Stimulated activated naive CD4-positive, alpha-beta T cell (primary cell): ENCODE results near the gene TSSK6.

Experiments
- DNase-seq, 6 experiments: peaks; one replicate each; lab custom pipeline; 2025; lab: John Stamatoyannopoulos, UW

The TSSK6 gene

GRCh38 chr19:19505669-19506326, 9.6 kb downstream of the TSSK6 start:
- DNase-seq: no peak

DNA sequence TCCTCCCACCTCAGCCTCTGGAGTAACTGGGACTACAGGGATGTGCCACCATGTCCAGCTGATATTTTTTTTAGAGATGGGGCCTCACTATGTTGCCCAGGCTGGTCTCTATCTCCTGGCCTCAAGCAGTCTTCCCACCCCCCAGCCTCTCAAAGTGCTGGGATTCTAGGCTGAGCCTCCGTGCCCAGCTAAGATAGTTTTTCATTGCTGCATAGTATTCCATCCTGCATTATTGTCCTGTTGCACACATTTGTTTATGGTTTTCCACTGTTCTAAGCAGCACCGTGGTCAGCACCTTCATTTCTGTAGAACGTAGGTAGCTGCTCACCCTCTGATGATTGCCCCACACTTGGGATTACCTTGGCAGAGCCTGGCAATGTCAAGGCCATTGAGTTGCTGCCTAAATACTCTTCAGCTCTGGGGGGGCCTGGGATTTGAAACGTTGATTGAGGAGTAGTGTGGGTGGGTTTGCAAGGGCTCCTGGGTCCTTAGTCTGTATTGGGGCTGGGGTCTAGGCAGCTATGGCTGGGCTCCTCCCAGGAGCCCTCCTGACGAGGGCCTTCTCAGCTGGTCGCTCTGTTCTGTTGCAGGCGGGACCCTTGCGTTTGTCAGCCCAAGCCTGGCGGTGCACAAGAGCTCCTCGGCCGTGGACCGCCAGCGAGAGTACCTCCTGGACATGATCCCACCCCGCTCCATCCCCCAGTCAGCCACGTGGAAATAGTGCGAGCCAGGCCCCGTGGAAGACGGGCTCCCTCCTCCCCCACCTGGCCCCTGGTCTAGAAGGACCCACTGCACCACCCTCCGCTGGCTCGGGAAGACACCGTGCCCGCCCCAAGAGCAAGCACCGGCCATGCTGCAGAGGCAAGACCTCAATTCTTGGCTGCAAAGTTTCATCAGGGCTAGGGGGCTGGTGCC, 10.3 kb downstream of the TSSK6 start:
- no peak for DNase-seq

DNA sequence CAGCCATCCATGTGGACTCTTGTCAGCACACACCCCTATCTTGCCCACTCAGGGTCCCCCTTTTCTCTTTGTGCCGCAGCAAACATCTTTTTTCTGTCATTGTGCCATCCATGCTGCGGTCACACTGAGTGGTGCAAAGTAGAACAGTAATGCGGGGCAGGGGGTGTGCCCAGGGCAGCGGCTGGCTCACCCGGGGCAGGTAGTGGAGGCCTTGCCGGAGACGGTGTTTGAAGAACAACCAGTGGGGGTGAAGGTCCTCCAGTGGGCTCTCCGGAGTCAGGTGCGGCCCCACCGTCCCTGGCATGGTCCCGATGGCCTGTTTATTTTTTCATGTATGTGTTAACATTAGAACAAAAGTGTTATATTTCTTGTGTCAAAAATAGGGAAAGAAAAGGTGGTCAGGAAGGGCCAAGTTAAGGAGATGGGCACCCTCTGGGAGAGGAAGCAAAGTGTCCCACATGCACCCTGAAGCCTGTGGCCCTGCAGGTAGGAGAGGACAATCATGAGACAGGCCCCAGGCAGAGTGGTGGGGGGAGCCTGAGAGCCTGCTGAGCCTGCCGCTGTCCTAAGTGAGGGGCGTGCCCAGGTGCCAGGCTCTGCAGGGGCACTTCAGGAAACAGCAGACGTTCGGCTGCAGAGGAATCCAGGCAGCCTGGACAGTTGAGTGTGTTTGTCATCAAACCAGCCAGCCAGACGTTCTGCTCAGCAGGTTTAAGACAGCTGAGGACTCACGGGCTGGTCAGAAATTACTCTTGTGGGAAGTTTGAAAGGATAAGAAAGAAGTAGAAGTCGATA, 12.3 kb downstream of the TSSK6 start:
- DNase-seq: no peak

GRCh38 chr19:19502281-19502680, 13.1 kb downstream of the TSSK6 start:
- no peak for DNase-seq

DNA sequence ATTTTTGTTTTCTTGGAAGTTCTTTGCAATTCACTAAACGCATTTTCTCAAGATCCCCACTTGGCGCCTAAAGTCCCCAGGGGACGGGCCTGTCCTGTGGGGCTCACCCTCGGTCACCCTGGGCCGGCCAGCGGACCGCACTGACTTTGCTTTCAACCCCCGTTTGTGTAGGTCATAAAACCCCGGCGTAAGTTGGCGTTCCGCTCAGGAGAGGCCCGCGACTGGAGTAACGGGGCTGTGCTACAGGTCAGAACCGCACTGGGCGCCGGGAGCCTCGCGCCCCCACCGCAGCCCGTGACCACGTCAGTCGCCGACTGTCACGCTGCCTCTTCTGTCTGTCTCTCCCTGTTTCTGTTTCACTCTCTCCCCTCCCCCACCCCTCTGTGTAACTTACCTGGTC, 13.6 kb downstream of the TSSK6 start:
- no peak for DNase-seq

- no peak for DNase-seq
Measured at GRCh38 chr19:19500975-19501644, 14.2 kb downstream of the TSSK6 start.

DNA sequence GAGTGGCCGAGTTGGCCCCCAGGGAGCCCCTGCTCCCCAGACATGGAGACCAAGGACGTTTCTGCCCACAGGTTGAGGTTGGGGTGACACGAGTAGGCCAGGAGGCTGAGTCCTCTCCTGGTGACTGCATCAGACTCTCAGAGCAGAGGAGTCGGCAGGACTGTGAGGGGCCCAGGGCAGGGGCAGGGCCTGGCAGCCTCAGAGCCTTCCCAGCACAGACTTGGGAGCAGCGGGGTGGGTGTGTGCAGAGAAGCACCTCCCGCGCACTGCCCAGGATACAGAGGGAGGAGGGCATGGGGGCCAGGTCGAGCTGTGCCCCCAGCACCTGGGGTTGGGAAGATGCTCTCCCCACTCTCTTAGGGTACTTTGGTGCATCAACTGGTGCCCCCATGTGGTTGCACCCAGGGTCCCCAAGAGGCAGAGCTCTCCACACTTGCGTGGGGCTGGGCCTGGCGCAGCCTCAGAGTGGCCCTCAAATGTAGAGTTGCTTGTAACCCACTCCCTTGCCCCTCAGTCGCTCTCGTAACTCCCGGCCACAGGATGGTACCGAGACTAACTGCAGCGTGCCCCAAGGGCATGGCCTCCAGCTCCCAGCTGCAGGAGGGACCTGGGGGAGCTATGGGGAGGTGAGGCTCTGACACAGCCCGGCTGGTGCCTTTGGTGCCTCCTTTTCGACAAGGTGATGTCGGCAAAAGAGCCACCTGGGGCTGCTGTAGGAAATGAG, 15.9 kb downstream of the TSSK6 start:
- no peak for DNase-seq

DNA sequence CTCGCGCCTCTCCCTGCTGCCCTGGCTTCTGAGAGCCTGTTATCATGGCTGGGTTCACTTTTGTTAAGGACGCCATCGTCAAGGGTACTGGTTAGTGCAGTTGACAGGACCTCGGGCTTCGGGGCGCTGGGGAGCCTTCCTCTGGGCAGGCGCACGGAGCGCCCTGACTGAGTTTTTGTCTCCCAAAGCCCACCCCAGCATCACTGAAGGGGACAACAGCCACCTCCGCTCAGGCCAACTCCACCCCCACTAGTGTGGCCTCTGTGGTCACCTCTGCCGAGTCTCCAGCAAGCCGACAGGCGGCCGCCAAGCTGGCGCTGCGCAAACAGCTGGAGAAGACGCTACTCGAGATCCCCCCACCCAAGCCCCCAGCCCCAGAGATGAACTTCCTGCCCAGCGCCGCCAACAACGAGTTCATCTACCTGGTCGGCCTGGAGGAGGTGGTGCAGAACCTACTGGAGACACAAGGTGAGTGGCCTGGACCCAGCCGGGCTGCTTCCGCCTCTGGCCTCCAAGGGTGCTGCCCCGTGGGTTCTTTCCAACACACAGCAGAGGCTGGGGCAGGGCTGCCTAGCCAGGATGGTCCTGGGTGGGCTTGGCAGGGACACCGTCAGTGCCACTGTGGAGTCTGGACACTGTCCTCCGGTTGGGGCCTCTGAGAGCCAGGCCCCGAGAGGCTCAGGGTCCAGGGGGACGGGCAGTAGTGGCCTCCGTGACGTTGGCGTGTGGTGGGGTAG, 16.9 kb downstream of the TSSK6 start:
- DNase-seq: no peak

DNA sequence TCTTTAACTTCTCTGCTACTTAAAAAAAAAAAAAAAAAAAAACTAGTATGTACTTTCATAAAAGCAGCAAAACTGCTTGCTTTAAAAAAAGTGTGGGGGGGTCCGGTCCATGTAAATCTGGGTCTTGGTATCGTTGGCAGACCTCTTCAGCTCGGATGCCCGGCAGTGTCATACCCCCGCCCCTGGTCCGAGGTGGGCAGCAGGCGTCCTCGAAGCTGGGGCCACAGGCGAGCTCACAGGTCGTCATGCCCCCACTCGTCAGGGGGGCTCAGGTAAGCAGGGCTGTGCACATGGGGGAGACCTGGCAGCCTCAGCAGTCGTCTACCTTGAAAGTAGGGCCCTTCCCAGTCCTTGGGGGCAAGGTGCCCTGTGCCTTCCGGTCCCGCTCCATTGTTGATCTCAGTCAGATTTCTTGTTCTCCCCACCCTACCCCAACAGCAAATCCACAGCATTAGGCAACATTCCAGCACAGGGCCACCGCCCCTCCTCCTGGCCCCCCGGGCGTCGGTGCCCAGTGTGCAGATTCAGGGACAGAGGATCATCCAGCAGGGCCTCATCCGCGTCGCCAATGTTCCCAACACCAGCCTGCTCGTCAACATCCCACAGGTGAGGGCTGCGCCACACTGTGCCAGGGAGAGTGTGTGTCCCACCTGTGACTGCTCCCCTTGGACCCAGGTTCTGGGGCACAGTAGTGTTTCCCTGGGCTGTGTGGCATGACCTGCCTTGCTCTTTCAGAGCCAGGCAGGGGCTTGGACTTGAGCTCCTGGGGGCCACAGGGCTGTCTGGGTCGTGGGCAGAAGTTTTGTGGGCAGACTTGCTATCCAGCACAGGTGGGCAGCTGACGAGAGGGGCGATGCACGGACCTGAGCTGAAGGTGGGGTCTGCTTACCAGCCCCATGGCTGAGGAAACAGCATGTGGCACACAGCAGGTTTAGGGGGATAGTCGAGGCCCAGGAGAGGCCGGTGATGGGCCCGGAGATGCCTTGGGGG, 19.4 kb downstream of the TSSK6 start:
- DNase-seq: no peak

GRCh38 chr19:19493841-19494546, 21.4 kb downstream of the TSSK6 start:
- DNase-seq: no peak

- no peak for DNase-seq
Measured at GRCh38 chr19:19492026-19492610, 23.2 kb downstream of the TSSK6 start.

DNA sequence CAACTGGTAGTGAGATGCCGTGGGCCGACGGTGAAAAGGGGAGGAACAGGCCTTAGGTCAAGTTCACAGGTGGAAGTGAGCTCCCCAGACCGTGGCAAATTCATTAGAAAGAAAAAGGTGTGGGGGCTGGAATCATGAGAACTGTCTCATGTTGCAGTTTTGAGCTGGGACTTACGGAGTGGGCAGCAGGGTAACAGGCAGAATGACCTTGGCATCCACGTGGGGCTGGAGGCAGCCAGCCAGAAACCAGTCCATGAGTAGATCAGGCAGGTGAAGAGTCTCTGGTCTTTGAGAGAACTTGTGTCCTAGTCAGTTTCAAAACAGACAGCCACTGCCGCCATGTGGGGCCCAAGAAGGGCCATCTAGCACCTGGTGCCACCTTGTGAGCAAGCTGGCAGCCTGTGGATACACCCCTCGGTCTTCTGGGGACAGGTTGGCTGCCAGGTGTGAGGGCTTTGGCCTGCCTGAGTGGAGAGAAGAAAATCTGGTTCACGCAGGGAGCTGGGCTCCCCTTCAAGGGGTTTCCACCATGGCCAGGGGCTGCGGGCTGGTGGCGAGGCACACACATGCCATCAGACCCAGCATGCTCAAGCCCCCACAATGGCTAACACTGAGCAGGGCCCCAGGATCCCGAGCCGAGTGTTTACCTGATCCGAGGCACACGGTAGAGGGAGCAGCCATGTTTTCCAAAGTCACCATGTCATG, 23.9 kb downstream of the TSSK6 start:
- no peak for DNase-seq

DNA sequence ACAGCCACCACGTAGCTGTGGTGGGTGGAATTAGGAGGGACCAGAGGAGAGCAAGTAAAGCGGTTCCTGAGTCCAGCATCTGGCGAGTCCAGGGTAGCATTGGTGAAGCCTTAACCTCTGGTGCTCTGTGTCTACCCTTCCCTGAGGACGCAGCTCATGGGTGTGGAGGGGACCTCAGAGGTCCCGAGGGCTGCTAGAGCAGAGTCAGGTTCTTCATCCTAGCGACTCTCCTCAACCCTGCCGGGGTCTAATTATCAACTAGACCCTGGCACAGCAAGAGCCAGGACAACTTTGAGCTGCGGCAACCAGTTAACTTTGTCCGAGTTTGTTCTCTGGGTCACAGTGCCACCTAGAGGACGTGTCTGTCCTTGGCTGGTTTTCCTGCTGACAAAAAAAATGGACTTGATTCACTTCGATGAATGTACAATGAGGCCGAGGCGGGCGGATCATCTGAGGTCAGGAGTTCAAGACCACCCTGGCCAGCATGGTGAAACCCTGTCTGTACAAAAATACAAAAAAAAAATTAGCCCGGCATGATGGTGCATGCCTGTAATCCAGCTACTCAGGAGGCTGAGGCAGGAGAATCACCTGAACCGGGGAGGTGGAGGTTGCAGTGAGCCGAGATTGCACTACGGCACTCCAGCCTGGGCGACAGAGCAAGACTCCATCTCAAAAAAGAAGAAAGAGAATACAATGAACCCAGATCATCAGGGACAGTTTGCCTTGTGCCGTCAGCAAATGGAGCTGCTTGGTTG, 25.0 kb downstream of the TSSK6 start:
- peak; percentile 57 to 85 (median 72) for DNase-seq

GRCh38 chr19:19489804-19490204, 25.5 kb downstream of the TSSK6 start:
- peak in 3 of 6 experiments; percentile 35 to 58 (median 51) for DNase-seq

DNA sequence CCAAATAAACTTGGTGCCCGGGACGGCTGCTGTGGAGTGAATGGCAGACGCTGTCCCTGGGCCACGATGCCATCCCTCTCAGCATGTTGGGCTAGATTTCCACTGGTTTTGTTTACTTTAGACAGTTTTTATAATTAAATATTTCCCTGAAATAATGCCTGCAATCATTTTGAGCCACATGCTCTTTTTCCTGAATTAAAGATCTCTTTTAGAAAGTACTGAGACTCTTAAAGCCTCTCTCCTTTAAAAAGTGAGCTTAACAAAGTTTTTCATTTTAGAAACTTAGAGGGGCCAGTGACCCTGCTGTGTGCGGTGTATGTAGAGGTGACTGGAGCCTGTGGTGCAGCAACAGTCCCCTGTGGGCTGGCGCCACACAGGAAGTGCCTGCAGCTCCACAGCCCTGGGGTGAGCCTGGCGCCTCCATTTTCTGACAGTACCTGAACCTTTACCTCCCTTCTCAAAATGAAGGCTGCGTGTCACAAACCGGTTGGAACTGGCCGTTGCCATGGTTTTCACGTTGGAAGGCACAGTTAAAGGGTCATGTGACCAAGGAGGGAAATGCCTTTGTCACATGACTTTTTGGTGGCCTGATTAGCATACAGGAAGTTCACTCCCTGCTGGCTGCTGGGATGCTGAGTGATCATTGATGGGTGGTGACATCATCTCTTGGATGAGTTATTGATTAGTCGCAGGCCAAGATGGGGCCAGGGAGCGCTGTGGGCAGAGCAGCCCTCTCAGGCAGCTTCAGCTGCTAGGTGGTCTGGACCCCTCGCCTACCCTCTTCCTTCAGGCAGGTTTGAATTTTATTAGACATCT, 26.3 kb downstream of the TSSK6 start:
- DNase-seq: peak; percentile 85 to 96 (median 92)
